Upper lobe of left lung (tissue), 4 donors: Measurements from ENCODE around the gene MARK2.

Experiments
- CTCF ChIP-seq, 6 experiments: fragments of 450-650 bp in 4 of 6; fragments of 200-600 bp in 2 of 6; sonication (generic) in 2 of 6; IDR thresholded peaks; one replicate each; pipeline ENCODE4 v1.5.1; 2016 to 2019; ENCODE audit warnings: antibody characterized with exemption in 6 of 6
- EP300 ChIP-seq, 4 donors: sonication (generic); formaldehyde crosslinking; IDR thresholded peaks; one replicate each; pipeline ENCODE4 v1.5.1; 2017; ENCODE audit warnings: antibody characterized with exemption in 4 of 4, control low read depth in 2 of 4
- POLR2A ChIP-seq, 4 donors: fragments of 450-650 bp; IDR thresholded peaks; one replicate each; pipeline ENCODE4 v1.5.1; 2016 to 2017; ENCODE audit warnings: antibody characterized with exemption in 4 of 4, mild to moderate bottlenecking in 2 of 4
- POLR2AphosphoS5 ChIP-seq, 2 donors: sonication (generic); formaldehyde crosslinking; IDR thresholded peaks; one replicate each; pipeline ENCODE4 v1.5.1; 2017; ENCODE audit warnings: antibody characterized with exemption in 2 of 2

- TF ChIP-seq EP300 (IDR thresholded peaks at IDR 0.05) (no peak), POLR2A (IDR thresholded peaks at IDR 0.05) (no peak), CTCF (IDR thresholded peaks at IDR 0.05) (no peak), POLR2AphosphoS5 (IDR thresholded peaks at IDR 0.05) (no peak)
These were observed 36.7 kb downstream of the MARK2 start for GRCh38 chr11:63875506-63876065.
